Mesodermal cell (in vitro differentiated cells): ENCODE measurements around the gene YJEFN3.

ENCODE experiments used
- H3K27ac ChIP-seq: 2 replicates; pipeline ENCODE4 v1.7.0; 2013; ENCODE audit warnings: mild to moderate bottlenecking, low read depth, low read length, moderate library complexity; ENCODE audit not compliant: severe bottlenecking
- H3K36me3 ChIP-seq: 2 replicates; pipeline ENCODE4 v1.7.1; 2013; ENCODE audit warnings: mild to moderate bottlenecking, low read length, moderate library complexity; ENCODE audit not compliant: control insufficient read depth, insufficient read depth
- H3K4me1 ChIP-seq: one replicate; pipeline ENCODE4 v1.7.1; 2013; ENCODE audit warnings: mild to moderate bottlenecking, low read length; ENCODE audit not compliant: insufficient read depth, control insufficient read depth, poor library complexity, severe bottlenecking
- H3K4me3 ChIP-seq: 2 replicates; pipeline ENCODE4 v1.7.0; 2013; ENCODE audit warnings: low read length, control low read depth, mild to moderate bottlenecking; ENCODE audit not compliant: insufficient read depth, poor library complexity, severe bottlenecking; ENCODE audit errors: extremely low read depth
- H3K9me3 ChIP-seq: 2 replicates; pipeline ENCODE4 v1.7.1; 2013; ENCODE audit warnings: mild to moderate bottlenecking, low read length, moderate library complexity; ENCODE audit not compliant: control insufficient read depth
- WGBS, 2 experiments: methylation state at CpG; one replicate each; pipeline ENCODE4 v1.1.5; 2013; ENCODE audit warnings: missing lambda C conversion rate in 2 of 2; ENCODE audit not compliant: insufficient coverage in 2 of 2; 5-methylcytosine and 5-hydroxymethylcytosine counted together

YJEFN3 gene

GRCh38 chr19:19541616-19542015 lies 12.9 kb downstream of the YJEFN3 start:
- H3K4me1 ChIP-seq = peaks cover 4% of the 10 kb centered on the region
- WGBS, 2 experiments = 97% methylated on average over 13 to 16 of the region's 16 CpGs
- no peak overlapping the region for H3K4me3 ChIP-seq

GRCh38 chr19:19542507-19542906 lies 13.8 kb downstream of the YJEFN3 start:
- Histone ChIP-seq H3K4me3 (no peak overlapping the region), H3K4me1 (peaks cover 4% of the 10 kb centered on the region), H3K36me3 (no peaks in the 10 kb centered on the region), H3K27ac (no peak overlapping the region), H3K9me3 (no peaks in the 10 kb centered on the region)
- WGBS, 2 experiments = 95 to 98% methylated on average over 9 to 12 of the region's 12 CpGs

More at GRCh38 chr19:19541616-19542015, 12.9 kb downstream of the YJEFN3 start:
- no peaks in the 10 kb centered on the region for H3K9me3 ChIP-seq
- H3K36me3 ChIP-seq = no peaks in the 10 kb centered on the region
- no peak overlapping the region for H3K27ac ChIP-seq

- no peaks in the 10 kb centered on the region for H3K36me3 ChIP-seq
- H3K4me3 ChIP-seq = no peak overlapping the region
- H3K9me3 ChIP-seq = no peaks in the 10 kb centered on the region
- H3K4me1 ChIP-seq = peaks cover 4% of the 10 kb centered on the region
- 94 to 99% methylated on average over 13 of the region's 13 CpGs for WGBS, 2 experiments
- H3K27ac ChIP-seq = no peak overlapping the region
Observed at GRCh38 chr19:19543101-19543500, 14.4 kb downstream of the YJEFN3 start.

GRCh38 chr19:19543640-19544039 lies 14.9 kb downstream of the YJEFN3 start:
- no peaks in the 10 kb centered on the region for H3K36me3 ChIP-seq
- H3K9me3 ChIP-seq = no peaks in the 10 kb centered on the region
- no peak overlapping the region for H3K27ac ChIP-seq
- H3K4me1 ChIP-seq = no peaks in the 10 kb centered on the region
- H3K4me3 ChIP-seq = no peak overlapping the region
- WGBS, 2 experiments = 95 to 96% methylated on average over 13 of the region's 19 CpGs

- H3K27ac ChIP-seq = no peak overlapping the region
- H3K36me3 ChIP-seq = no peaks in the 10 kb centered on the region
- WGBS, 2 experiments = 95 to 96% methylated on average over 52 to 75 of the region's 75 CpGs
Observed at GRCh38 chr19:19544257-19544953, 15.7 kb downstream of the YJEFN3 start.

GRCh38 chr19:19544954-19545591 lies 16.4 kb downstream of the YJEFN3 start:
- Histone ChIP-seq H3K9me3 (no peaks in the 10 kb centered on the region), H3K4me3 (no peak overlapping the region), H3K36me3 (no peaks in the 10 kb centered on the region), H3K4me1 (peaks cover 2% of the 10 kb centered on the region), H3K27ac (no peak overlapping the region)
- 94% methylated on average over 53 of the region's 53 CpGs for WGBS, 2 experiments

More at GRCh38 chr19:19544257-19544953, 15.7 kb downstream of the YJEFN3 start:
- H3K4me3 ChIP-seq = no peak overlapping the region
- no peaks in the 10 kb centered on the region for H3K4me1 ChIP-seq
- no peaks in the 10 kb centered on the region for H3K9me3 ChIP-seq

GRCh38 chr19:19545707-19546106 lies 17.0 kb downstream of the YJEFN3 start:
- 96 to 97% methylated on average over 22 to 23 of the region's 23 CpGs for WGBS, 2 experiments

GRCh38 chr19:19546751-19547162 lies 18.0 kb downstream of the YJEFN3 start:
- no peaks in the 10 kb centered on the region for H3K9me3 ChIP-seq
- H3K36me3 ChIP-seq = no peaks in the 10 kb centered on the region
- 88 to 92% methylated on average over 10 to 19 of the region's 19 CpGs for WGBS, 2 experiments
- H3K4me1 ChIP-seq = peaks cover 8% of the 10 kb centered on the region
- no peak overlapping the region for H3K27ac ChIP-seq
- no peak overlapping the region for H3K4me3 ChIP-seq

More at GRCh38 chr19:19545707-19546106, 17.0 kb downstream of the YJEFN3 start:
- Histone ChIP-seq H3K4me1 (peaks cover 8% of the 10 kb centered on the region), H3K36me3 (no peaks in the 10 kb centered on the region), H3K9me3 (no peaks in the 10 kb centered on the region), H3K4me3 (no peak overlapping the region), H3K27ac (no peak overlapping the region)

GRCh38 chr19:19547674-19548336 lies 19.1 kb downstream of the YJEFN3 start:
- Histone ChIP-seq H3K4me1 (peaks cover 8% of the 10 kb centered on the region), H3K27ac (no peak overlapping the region), H3K9me3 (no peaks in the 10 kb centered on the region), H3K36me3 (no peaks in the 10 kb centered on the region), H3K4me3 (no peak overlapping the region)
- WGBS, 2 experiments = 84 to 91% methylated on average over 9 to 13 of the region's 15 CpGs

GRCh38 chr19:19548915-19549759 lies 20.4 kb downstream of the YJEFN3 start:
- Histone ChIP-seq H3K4me3 (no peak overlapping the region), H3K9me3 (no peaks in the 10 kb centered on the region), H3K4me1 (peaks cover 8% of the 10 kb centered on the region), H3K36me3 (no peaks in the 10 kb centered on the region), H3K27ac (no peak overlapping the region)
- WGBS, 2 experiments = 85 to 89% methylated on average over 11 to 12 of the region's 13 CpGs
